HPDE6-E6E7 (cell line): ENCODE results near the gene CMTR2.
"Not testable (repeated sequence)": the region's sequence is repeated elsewhere in the genome, so short reads cannot be mapped to it uniquely, and the experiment has no call there.

Source experiments
- DNase-seq: peaks from one replicate; pipeline ENCODE4 v3.0.0; 2011; ENCODE audit warnings: missing footprints; ENCODE audit errors: extremely low spot score

CMTR2 gene, protein sequence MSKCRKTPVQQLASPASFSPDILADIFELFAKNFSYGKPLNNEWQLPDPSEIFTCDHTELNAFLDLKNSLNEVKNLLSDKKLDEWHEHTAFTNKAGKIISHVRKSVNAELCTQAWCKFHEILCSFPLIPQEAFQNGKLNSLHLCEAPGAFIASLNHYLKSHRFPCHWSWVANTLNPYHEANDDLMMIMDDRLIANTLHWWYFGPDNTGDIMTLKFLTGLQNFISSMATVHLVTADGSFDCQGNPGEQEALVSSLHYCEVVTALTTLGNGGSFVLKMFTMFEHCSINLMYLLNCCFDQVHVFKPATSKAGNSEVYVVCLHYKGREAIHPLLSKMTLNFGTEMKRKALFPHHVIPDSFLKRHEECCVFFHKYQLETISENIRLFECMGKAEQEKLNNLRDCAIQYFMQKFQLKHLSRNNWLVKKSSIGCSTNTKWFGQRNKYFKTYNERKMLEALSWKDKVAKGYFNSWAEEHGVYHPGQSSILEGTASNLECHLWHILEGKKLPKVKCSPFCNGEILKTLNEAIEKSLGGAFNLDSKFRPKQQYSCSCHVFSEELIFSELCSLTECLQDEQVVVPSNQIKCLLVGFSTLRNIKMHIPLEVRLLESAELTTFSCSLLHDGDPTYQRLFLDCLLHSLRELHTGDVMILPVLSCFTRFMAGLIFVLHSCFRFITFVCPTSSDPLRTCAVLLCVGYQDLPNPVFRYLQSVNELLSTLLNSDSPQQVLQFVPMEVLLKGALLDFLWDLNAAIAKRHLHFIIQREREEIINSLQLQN

DNA sequence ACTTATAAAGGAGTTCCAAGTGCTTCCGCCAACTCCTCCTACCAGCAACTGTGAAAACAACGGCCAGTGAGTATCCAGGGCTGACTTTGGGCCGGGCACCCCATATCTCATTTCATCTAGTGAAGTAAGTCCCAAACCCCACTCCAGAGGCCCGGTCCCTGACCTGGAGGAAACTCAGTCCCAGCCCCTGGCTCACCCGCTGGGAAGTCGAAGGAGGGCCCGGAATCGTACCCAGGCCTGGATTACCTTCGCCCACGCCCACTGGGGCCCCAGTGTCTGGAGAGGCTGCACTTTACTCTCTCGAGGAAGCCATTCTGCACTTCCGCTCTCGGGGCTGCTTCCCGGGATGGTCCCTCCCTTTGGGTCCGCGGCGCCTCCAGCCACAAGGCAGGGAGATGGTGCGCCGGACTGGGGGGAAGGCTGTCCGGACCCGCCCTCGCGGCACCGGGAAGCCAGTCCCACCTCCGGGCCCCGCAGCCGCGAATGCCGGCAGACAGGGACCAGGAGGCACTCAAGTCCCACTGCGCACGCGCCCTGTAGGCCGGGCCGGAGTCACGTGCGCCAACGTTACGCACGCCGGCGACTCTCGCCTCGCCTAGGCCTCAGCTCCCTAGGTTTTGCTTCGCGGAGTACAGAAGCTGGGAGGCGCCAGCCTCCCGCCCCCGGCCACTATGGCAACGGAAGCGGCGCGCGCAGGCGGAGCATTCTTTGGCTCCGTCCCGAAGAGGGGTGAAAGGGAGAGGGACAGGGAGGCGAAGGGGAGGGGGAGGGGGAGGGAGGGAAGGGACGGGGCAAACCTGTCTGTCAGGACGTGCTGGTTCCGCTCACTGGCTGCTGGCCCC lies at the start of gene CMTR2:
CMTR2 (minus strand) TSS at position 513 of the 842 bp plus-strand sequence. CDS start 3,482 bp downstream, outside the sequence.
- DNase-seq, result peak; percentile 99

DNA sequence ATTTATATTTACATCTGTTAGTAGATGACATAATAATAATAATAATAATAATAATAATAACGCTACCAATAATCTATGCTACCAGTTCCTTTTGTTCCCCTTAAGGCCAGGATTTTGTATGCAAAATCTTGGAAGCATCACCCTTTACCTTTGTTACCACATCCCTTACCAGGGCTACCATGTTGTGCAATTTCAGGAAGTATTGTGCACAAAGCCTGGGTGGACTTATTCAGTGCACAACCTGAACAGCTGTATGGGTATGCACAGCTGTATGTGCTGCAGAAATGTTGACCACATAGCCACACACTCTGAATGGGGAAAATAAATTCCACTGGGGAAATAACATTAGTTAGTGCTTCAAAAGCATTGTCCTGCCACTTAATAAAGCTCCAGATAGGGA lies 49.4 kb upstream of the CMTR2 start:
- DNase-seq, result no peak

DNA sequence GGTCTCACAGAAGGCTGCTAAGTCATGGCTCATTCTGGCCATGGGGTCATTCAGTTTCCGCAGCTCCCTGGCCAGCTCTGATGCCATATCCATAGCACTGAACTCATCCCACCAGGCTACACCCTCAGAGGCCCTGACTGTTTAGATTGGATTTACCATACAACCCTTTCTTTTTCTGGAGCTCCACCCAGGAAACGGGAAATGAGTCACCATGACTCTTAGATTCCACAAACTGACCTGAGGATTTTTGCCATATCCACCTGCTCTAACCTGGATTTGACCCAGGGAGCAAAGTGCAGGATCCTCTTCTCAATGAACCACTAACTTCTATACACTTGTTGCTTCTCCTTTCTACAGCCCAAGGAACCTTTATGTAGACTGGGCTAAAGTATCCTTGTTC lies 49.0 kb upstream of the CMTR2 start:
- peak; percentile 93 for DNase-seq

DNA sequence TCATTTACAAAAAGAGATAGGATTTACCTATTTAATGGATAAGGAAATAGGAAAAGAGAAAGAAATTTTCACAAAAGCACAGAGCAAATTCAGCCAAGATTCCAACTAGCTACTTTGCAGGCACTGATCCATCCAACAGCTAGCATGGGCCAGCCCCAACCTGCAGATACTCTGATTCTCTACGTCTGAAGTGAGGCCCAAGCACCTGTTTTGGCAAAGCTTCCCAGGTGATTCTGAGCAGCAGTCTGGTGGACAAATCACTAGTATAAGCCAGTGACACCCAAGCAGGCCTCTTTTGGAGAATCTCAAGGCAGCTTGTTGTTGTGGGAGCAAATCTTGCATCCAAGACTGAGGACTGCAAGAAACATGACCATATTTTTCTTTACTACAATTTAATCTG lies 48.4 kb upstream of the CMTR2 start:
- DNase-seq, result peak; percentile 40

DNA sequence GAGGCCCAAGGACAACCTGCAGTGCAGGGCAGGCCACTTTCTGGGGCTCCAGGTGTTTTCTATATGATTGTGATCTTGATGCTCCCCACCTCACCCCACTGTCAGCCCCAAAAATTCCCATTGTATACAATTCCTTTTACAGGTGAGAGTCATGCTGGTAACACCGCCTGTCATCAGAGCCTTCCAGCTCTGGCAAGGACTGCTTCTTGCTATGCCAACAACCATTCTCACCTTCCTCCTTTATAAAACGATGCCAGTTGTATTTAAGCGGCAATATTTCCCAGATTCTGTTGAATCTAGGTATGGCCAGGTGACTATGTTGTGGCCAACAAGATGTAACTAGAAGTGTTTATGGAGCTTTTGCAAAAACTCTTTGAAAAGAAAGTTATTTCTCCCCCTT lies 38.9 kb upstream of the CMTR2 start:
- DNase-seq, result no peak

DNA sequence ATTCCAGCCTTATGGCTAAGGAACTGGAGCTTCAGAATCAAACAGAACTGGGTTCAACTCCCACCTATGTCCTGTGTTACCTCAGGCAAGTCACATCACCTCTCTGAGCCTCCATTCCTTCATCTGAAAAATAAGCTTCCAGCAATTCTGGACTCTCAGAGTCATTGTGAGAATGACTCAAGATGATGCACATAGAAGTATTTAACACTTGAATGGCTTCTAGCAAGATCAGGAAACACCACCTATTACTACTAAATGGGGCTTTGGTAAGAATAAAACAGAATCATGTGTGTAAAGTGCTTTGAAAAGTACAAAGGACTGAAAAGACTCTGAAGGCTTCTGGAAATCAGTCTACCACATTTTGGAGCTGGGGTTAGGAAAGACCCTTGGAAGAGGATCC lies 38.5 kb upstream of the CMTR2 start:
- DNase-seq, result no peak

DNA sequence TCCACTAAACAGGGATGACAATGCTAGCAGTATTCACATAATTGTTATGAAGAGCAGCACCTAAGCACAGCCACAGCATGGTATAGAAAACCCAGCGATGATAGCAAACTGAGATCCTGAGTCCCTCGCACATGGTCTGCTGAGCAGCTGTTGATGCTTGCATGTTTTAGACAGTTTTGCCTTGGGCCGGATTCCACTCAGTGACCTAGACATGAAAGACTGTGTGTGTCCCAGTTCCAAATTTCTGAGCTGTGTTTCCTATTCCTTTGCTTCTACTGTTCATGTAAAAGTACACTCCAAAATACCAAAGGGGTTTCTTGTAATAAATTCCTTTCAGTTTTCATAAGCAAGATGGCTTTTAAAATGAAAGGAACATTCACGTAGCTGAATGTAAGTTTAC lies 30.8 kb upstream of the CMTR2 start:
- no peak for DNase-seq

DNA sequence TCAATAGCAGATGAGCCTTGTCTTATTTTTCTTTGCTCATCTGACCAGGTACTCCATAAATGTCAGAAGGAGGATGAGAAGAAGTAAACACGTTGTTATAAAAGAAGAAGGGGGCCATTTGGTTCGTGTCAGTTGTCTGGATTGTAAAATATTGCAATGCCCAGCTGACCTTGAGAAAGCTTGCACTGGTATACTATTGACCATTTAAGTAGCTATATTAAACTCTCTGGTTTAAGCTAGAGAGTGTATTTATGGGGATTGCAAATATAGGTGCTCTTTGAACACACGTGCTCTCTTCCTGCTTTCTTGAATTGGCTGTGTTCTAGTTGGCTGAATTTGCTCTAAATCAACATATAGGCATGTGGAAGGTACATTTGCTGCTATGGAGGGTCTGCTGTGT lies 26.1 kb upstream of the CMTR2 start:
- DNase-seq, result no peak

DNA sequence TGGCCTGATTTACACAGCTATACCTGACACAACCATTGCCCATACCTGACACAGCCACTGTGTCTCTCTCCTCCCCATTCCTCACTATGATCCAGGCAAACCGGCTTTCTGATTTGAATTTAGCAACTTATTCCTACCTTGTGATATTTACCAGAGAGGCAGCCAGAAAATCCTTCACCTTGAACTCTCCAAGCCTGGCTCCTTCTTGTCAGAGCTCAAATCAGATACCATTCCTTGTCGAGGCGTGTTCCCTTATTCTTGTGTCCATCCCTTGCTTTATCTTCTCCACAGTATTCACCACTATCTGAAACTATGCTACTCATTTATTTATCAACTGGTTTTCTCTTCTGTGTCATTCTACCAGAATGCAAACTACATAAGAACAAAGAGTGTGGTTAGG lies 24.4 kb upstream of the CMTR2 start:
- not testable (repeated sequence) for DNase-seq

DNA sequence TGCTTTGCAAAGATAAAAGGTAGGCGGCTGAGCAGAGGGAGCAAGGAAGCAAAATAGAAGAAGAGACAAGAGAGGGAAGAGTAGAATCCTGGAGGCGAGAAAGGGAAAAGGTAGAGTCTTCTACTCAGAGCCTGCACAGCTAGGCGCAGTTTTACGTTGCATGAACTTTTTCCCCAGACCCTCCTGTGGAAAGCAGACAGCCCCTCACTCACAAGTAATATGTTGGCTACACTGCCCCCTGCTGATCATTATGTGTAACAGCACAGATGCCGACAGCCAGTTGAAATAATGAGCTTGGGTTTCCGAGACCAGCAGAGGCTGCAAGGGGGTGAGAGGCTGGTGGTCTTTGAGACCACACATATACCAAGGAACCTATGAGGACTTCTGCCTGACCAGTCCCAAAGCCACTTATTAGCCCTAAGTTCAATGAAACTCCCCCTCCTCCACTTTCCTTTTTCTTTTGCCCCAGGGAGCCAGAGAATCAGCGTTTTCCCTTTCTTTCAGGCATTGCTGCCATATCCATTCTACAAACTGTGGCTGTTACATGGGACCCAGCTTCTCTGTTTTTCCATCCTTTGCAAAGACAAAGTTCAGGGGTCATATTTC lies 22.5 kb upstream of the CMTR2 start:
- no peak for DNase-seq

DNA sequence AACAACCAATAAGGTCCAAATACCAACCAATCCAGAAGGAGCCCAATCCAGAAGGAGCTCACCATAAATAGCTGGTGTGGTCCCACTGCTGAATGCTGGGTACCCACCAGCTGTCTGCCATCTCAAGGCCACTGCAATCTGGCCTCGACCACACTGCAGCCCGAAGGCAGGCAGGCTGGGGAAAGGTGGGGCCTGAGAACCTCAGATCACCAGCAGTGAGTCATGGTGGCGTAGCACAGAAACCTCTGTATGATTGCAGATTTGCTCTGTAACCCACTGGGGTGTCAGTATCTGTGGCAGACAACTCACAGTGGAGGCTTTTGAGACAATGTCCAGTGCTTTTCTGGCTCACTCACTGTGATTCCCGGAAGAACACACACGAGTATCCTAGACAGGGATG lies 14.7 kb upstream of the CMTR2 start:
- DNase-seq, result peak; percentile 67

DNA sequence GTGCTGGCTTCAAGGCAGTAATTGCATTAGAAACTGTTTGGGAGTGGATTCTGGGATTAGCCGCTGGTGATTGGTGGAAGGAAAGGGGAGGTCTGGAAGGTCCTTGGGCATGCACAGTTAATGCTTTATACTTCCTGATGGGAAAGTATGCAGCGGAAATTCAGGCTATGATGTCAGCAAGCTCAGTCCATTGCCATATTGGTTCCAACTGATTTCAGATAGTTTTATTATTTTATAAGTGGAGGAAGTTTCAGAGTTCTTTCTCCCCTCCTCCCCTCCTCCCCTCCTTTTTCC lies 8.1 kb upstream of the CMTR2 start:
- DNase-seq, result no peak

DNA sequence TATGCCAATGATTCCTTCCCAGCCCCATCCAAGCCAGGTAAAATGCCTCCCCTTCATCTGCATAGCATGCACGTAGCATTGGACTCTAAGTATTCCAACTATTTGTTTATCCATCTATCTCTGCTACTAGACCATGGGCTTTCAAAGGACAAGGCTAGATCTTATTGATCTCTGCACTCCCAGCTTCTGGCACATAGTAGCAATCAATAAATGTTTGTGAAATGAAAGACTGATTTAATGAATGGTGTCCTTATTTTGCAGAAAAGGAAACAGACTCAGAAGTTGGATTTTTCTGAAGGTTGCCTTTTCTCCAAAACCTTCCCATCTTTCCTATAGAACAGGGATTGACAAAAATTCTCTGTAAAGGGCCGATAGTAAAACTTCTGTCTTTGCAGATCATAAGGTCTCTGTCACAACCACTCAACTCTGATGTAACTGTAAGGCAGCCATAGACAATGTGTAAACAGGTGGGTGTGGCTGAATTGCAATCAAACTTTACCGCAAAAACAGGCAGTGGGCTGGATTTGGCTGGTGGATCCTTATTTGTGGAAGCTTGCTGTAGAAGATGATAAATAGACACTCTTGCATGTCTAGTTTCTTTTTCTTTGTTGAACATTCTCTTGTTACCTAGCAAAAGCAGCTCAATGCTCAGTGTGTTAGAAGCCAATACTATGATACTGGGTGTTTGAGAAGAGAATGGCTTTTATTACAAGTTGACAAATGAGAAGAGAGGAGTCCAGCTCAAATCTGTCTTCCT lies 7.6 kb upstream of the CMTR2 start:
- DNase-seq, result no peak

DNA sequence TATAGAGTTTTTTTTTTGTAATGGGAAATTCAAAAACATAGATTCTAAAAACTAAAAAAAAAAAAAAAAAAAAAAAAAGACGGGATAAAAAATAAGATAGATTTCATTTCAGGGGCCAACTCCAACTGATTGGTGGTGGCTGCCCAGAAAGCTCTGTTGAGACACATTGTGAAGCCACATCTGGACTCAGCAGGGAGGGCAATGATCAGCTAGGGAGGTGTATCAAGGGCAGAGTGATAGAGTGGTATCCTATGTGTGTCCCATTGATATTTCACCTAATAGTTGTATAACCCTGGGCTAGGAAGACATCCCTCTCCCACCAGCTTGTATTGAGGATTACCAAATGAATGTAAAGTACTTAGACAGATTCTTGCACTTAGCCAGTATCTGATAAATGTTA lies 6.7 kb upstream of the CMTR2 start:
- DNase-seq, result no peak

DNA sequence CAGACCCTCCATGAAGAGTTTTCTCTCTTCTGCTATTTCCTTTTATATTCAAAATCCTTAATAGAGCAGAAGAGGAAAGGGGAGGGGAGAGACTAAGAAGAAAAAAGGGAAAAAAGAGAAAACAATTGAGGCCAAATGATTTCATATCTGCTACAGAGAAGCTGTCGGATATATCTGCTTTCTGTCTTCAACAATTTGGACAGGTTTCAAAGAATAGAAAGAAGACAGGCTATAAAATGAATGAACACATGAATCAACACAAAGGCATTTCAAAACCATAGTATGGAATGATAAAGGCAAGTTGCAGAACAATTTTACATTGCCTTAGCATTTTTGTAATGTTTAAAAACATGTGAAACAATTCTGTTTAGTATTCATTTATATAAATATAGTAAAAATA lies 4.7 kb upstream of the CMTR2 start:
- DNase-seq, result no peak

DNA sequence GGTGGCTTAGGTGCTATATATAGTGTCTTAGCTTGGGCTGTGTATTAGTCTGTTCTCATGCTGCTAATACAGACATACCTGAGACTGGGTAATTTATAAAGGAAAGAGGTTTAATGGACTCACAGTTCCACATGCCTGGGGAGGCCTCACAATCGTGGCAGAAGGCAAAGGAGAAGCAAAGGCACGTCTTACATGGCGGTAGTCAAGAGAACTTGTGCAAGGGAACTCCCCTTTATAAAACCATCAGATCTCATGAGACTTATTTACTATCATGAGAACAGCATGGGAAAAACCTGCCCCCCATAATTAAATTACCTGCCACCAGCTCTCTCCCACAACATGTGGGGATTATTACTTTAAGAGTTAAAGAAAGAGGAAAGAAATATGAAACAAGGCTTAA lies 2.9 kb upstream of the CMTR2 start:
- DNase-seq, result not testable (repeated sequence)

DNA sequence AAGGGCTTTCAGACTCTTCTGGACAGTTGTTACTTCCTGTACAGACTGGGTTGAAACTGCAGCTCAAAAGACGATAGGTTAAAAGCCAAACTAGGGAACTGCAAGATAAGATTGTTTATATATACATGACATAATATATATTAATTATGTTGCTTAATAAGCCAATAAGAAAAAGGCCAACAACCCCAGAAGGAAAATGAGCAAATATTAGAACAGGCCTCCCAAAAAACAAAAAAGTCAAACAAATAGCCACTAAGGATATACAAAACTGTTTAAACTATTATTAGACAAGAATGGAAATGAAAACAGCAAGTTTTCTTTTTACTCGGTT lies 495 bp upstream of the CMTR2 start:
- DNase-seq, result no peak

DNA sequence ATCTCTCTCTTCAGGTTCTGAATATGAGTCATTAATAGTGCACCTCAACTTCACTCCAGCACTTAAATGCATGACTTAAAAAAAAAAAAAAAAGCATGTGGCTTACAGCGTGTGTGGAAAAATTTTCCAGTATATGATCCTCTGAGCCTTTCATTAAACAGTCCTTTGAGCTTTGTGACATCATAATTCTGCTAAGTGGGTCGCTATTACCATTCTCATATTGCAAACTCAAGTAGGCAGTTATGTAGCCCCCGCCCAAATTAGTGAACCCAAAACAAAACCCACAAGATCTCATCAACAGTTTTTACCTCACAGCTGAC lies 672 bp downstream of the CMTR2 start:
- no peak for DNase-seq

DNA sequence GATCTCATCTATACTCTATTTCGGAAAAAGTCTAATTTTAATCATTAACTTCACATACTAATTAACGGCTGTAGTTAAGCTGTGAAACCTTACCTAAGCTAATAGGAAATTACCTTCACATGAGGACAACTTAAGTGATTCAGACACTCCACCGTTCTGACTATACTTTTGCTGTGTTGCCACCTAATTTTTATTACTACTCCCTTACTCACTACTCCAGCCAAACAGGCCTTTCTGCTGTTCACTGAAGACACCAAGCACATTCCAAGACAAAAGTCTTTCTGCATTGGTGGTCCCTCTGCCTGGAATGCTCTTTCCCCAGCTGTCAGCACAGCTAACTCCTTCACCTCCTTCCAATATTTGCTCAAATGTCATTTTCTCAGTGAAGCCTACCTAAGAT lies 1.3 kb downstream of the CMTR2 start:
- no peak for DNase-seq

DNA sequence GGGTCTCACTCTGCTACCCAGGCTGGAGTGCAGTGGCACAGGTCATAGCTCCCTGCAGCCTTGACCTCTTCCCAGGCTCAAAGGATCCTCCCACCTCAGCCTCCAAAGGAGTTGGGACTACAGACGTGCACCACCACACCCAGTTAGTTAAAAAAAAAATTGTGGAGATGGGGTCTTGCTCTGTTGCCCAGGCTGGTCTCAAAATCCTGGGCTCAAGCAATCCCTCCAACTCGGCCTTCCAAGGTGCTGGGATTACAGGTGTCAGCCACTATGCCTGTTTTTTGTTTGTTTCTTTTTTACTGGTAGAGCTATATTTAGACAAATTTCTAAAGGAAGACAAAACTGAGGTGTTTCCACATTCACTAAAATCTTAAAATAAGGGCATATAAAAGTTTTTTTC lies 1.7 kb downstream of the CMTR2 start:
- DNase-seq, result no peak

DNA sequence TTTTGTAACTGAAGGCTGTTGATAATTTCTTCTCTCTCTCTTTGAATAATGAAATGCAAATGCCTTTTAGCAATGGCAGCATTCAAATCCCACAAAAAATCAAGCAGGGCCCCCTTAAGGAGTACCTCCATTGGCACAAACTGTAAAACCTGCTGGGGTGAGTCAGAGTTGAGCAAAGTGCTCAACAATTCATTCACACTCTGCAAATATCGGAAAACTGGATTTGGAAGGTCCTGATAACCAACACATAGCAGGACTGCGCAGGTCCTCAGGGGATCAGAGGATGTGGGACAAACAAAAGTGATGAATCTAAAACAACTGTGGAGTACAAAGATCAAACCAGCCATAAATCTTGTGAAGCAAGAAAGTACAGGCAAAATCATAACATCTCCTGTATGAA lies 5.6 kb downstream of the CMTR2 start:
- DNase-seq, result no peak

DNA sequence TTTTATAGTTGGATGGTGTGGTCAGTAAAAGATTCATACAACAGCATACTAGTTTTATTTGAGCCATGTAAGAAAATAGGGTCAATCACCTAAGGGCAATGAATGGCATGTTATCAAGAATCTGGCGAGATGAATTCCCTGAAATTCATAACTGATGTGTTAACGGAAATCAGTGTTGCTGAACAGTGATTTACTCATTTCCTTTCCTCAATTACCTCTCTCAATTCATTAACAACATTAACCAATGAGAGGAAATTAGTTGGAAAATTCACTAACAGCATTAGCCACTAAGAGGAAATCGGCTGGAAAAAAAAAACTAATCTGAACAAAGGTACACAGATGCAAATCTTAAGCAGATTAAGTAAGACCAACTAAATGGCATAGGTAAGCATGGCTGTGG lies 6.3 kb downstream of the CMTR2 start:
- DNase-seq, result no peak
